ENCODE results near the gene ASTN1.

The ASTN1 gene

DNA sequence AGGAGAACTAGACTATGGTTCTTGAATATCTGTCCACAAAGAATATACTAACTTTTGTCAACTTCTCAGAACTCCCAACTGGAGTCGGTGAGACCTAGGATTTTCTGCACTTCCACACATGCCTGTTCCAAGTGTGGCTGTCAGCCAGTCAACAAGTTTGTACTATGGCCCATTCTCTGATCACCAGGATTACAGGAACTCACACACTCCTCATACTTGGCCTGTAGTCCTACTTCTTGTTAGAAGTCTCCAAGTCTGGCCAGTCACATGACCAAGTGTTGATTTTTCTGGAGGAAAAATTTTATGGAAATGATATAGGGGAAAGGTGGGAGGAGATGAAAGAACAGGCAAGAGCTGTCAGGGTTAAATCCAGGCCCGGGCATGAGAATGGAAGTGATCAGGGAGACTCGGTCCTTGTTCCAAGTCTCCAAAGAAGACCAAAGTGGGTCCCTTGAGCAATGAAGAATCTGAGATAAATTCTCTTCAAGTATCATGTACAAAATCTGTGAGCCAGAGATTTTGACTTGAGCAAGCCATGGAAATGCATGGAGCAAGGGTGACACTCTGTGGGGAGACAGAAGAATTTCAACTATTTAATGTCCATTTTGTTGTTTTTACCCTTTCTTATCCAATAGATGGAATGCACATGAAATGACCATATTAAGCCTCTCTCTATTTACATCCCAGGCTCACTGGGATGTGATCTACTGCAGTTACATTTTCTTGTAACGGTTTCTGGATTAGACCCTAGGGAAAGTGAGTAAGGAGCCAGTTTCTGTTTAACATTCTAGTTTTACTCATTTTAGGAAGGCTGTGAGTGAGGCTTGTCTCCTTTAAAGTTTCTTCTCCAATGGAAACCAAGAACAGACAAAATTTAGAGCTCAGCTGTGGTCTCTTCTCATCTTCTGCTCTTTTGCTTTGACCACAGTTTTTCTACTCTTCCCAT, 320.9 kb downstream of the ASTN1 start:
- DNase-seq (ENCODE audit: low read depth, low spot score): peak; percentile 43
- TF ChIP-seq CTCF (IDR thresholded peaks at IDR 0.05; ENCODE audit: low read depth, low read length): peak; percentile 26

GRCh38 chr1:176841238-176841637, 323.3 kb downstream of the ASTN1 start:
- no peak for DNase-seq (ENCODE audit: low read depth, low spot score)
- TF ChIP-seq CTCF (IDR thresholded peaks at IDR 0.05; ENCODE audit: low read depth, low read length): no peak
- in situ Hi-C loops (cut with HindIII; ENCODE audit: low sequenced_read_pairs): no loop called here
- no peak overlapping the region for H3K4me3 ChIP-seq (ENCODE audit: low read depth, low read length)

More for the DNA sequence above, 320.9 kb downstream of the ASTN1 start:
- in situ Hi-C loops (cut with HindIII; ENCODE audit: low sequenced_read_pairs): no loop called here
- no peak overlapping the region for H3K4me3 ChIP-seq (ENCODE audit: low read depth, low read length)

GRCh38 chr1:176839216-176839615, 325.3 kb downstream of the ASTN1 start:
- TF ChIP-seq CTCF (IDR thresholded peaks at IDR 0.05; ENCODE audit: low read depth, low read length): no peak
- no peak overlapping the region for H3K4me3 ChIP-seq (ENCODE audit: low read depth, low read length)
- DNase-seq (ENCODE audit: low read depth, low spot score): no peak
- in situ Hi-C loops (cut with HindIII; ENCODE audit: low sequenced_read_pairs): no loop called here

GRCh38 chr1:176838276-176838995, 326.1 kb downstream of the ASTN1 start:
- DNase-seq (ENCODE audit: low read depth, low spot score): no peak
- TF ChIP-seq CTCF (IDR thresholded peaks at IDR 0.05; ENCODE audit: low read depth, low read length): no peak
- in situ Hi-C loops (cut with HindIII; ENCODE audit: low sequenced_read_pairs): no loop called here
- H3K4me3 ChIP-seq (ENCODE audit: low read depth, low read length): no peak overlapping the region

- no peak overlapping the region for H3K4me3 ChIP-seq (ENCODE audit: low read depth, low read length)
- TF ChIP-seq CTCF (IDR thresholded peaks at IDR 0.05; ENCODE audit: low read depth, low read length): no peak
- DNase-seq (ENCODE audit: low read depth, low spot score): no peak
- in situ Hi-C loops (cut with HindIII; ENCODE audit: low sequenced_read_pairs): no loop called here
Observed at GRCh38 chr1:176837708-176838107, 326.8 kb downstream of the ASTN1 start.

- in situ Hi-C loops (cut with HindIII; ENCODE audit: low sequenced_read_pairs): no loop called here
- TF ChIP-seq CTCF (IDR thresholded peaks at IDR 0.05; ENCODE audit: low read depth, low read length): no peak
- H3K4me3 ChIP-seq (ENCODE audit: low read depth, low read length): no peak overlapping the region
- DNase-seq (ENCODE audit: low read depth, low spot score): no peak
Observed at GRCh38 chr1:176831150-176831549, 333.4 kb downstream of the ASTN1 start.

All from astrocyte of the spinal cord (primary cell).